ENCODE results near the gene HIVEP1.

The HIVEP1 gene

DNA sequence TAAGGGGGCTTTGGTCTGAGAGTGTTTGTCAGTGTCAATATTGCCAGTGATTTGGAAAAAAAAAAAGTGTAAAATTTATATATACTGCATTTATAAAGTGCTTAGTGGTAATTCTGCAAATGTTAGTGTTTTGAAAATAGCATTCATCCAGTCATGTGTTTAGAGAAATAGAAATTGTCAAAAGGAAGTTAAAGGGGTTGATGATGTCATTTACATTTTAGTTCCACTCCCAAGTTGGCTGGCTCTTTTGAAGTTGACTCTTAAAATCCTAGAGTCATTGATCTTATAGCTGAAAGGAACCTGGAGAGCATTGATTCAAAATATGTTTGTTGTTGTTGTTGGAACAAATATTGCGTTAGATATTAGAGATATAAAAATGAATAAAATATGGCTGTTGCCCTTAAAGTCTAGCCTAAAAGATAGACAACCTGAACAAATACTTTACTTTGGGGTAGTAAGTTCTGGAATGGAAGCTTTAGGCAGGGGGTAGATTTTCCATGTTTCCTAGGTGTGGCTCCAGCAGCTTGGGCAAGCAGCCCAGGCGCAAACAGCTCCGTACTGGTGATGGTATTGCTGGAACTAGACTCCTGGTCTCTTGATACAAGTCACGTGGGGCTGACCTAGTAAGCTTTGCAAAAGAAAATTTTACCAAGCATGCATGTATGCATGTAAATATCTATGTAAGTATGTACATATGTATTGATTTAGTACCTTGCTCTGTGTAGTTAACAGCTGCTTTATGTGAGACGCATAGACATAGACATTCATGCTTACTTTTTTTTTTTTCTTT, 46.3 kb downstream of the HIVEP1 start:
- Histone ChIP-seq H3K36me3 (ENCODE audit: insufficient read depth, low read length) (no peaks in the 10 kb centered on the region), H3K9me3 (ENCODE audit: low read depth, low read length) (no peaks in the 10 kb centered on the region), H3K9ac (ENCODE audit: insufficient read length) (no peak overlapping the region), H3K27ac (no peak overlapping the region), H3K4me3 (no peak overlapping the region)
- TF ChIP-seq EZH2 (IDR thresholded peaks at IDR 0.05) (no peak), FOXP2 (optimal IDR thresholded peaks at IDR 0.05; ENCODE audit: control extremely low read depth, extremely low read length, insufficient read depth) (no peak), POLR2AphosphoS5 (IDR thresholded peaks at IDR 0.05; ENCODE audit: borderline replicate concordance, low read depth, low read length) (no peak)
- no peak for DNase-seq (ENCODE audit: low read depth, low spot score)

DNA sequence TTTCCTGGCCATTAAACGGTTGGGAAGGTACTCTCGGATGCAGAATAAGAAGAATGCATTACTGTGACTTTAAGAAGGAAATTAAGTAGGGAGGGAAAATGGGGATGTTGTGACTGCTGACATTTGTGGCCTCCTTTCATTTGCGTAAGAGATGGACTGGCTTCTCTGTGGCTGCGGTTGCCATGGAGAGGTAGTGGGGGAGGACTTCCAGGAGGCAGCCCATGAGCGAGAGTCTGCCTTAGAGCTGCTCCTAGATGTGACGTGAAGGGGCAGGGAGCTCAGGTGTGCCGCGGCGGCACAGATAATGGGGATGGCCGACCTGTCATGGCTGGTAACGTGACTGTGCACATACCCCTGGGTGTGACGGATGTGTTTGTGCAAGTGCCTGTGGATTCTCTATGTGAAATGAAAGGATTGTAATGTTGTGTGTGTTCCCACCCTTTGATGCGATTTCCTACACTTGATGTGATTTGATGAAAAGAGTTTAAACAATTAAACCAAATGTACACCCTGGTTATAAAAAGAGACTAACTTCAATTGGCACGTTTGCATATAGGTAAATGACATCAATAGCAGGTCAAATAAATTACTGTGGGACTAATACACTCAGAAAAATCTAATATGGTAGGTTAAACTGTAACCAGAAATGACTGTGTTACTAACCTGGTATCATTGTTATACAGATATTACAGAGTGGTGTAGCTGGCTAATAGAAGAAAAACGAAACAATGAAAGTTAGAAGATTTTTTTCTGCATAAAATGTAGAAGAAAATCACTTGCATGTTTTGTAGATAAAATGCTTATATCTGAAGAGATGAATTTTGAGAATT, 48.9 kb downstream of the HIVEP1 start:
- TF ChIP-seq FOXP2 (optimal IDR thresholded peaks at IDR 0.05; ENCODE audit: control extremely low read depth, extremely low read length, insufficient read depth) (no peak), EZH2 (IDR thresholded peaks at IDR 0.05) (no peak), POLR2AphosphoS5 (IDR thresholded peaks at IDR 0.05; ENCODE audit: borderline replicate concordance, low read depth, low read length) (no peak)
- Histone ChIP-seq H3K27ac (no peak overlapping the region), H3K9ac (ENCODE audit: insufficient read length) (no peak overlapping the region), H3K36me3 (ENCODE audit: insufficient read depth, low read length) (no peaks in the 10 kb centered on the region), H3K9me3 (ENCODE audit: low read depth, low read length) (no peaks in the 10 kb centered on the region), H3K4me3 (no peak overlapping the region)
- no peak for DNase-seq (ENCODE audit: low read depth, low spot score)

- no peaks in the 10 kb centered on the region for H3K9me3 ChIP-seq (ENCODE audit: low read depth, low read length)
- H3K36me3 ChIP-seq (ENCODE audit: insufficient read depth, low read length): no peaks in the 10 kb centered on the region
- no peak for DNase-seq (ENCODE audit: low read depth, low spot score)
- H3K9ac ChIP-seq (ENCODE audit: insufficient read length): no peak overlapping the region
- TF ChIP-seq EZH2 (IDR thresholded peaks at IDR 0.05) (no peak), FOXP2 (optimal IDR thresholded peaks at IDR 0.05; ENCODE audit: control extremely low read depth, extremely low read length, insufficient read depth) (no peak), POLR2AphosphoS5 (IDR thresholded peaks at IDR 0.05; ENCODE audit: borderline replicate concordance, low read depth, low read length) (no peak)
- no peak overlapping the region for H3K27ac ChIP-seq
- H3K4me3 ChIP-seq: no peak overlapping the region
Measured at GRCh38 chr6:12062605-12063004, 50.5 kb downstream of the HIVEP1 start.

- no peaks in the 10 kb centered on the region for H3K36me3 ChIP-seq (ENCODE audit: insufficient read depth, low read length)
- no peak for DNase-seq (ENCODE audit: low read depth, low spot score)
- no peak overlapping the region for H3K27ac ChIP-seq
- TF ChIP-seq POLR2AphosphoS5 (IDR thresholded peaks at IDR 0.05; ENCODE audit: borderline replicate concordance, low read depth, low read length) (no peak), FOXP2 (optimal IDR thresholded peaks at IDR 0.05; ENCODE audit: control extremely low read depth, extremely low read length, insufficient read depth) (no peak), EZH2 (IDR thresholded peaks at IDR 0.05) (no peak)
- H3K9ac ChIP-seq (ENCODE audit: insufficient read length): no peak overlapping the region
- H3K4me3 ChIP-seq: no peak overlapping the region
- no peaks in the 10 kb centered on the region for H3K9me3 ChIP-seq (ENCODE audit: low read depth, low read length)
Measured at GRCh38 chr6:12064131-12064530, 52.0 kb downstream of the HIVEP1 start.

DNA sequence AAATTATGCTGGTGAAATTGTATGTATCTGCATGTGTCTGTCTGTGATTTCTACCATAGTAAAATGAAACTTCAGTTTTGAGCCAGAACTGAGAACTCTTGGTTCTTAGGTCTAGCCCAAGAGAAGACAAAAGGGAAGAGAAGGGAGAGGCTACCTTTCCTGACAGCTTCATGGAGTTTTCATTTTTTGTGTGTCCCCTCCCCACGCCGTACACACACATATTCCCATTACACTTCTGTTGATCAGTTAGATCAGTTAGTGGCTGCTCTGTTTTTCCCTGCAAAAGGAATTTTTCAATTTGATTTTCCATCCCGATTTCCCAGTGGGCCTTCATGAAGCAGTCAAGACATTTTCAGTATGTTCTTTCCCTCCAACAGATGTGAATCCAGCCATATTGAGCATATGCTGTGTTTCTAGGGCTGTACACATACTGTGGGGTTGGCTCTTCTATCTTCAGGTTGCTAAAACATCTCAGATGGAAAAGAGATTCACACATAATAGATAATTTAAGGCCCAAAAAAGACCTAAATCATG, 52.5 kb downstream of the HIVEP1 start:
- Histone ChIP-seq H3K9ac (ENCODE audit: insufficient read length) (no peak overlapping the region), H3K4me3 (no peak overlapping the region), H3K36me3 (ENCODE audit: insufficient read depth, low read length) (no peaks in the 10 kb centered on the region), H3K27ac (no peak overlapping the region), H3K9me3 (ENCODE audit: low read depth, low read length) (no peaks in the 10 kb centered on the region)
- no peak for DNase-seq (ENCODE audit: low read depth, low spot score)
- TF ChIP-seq EZH2 (IDR thresholded peaks at IDR 0.05) (no peak), FOXP2 (optimal IDR thresholded peaks at IDR 0.05; ENCODE audit: control extremely low read depth, extremely low read length, insufficient read depth) (no peak), POLR2AphosphoS5 (IDR thresholded peaks at IDR 0.05; ENCODE audit: borderline replicate concordance, low read depth, low read length) (no peak)

DNA sequence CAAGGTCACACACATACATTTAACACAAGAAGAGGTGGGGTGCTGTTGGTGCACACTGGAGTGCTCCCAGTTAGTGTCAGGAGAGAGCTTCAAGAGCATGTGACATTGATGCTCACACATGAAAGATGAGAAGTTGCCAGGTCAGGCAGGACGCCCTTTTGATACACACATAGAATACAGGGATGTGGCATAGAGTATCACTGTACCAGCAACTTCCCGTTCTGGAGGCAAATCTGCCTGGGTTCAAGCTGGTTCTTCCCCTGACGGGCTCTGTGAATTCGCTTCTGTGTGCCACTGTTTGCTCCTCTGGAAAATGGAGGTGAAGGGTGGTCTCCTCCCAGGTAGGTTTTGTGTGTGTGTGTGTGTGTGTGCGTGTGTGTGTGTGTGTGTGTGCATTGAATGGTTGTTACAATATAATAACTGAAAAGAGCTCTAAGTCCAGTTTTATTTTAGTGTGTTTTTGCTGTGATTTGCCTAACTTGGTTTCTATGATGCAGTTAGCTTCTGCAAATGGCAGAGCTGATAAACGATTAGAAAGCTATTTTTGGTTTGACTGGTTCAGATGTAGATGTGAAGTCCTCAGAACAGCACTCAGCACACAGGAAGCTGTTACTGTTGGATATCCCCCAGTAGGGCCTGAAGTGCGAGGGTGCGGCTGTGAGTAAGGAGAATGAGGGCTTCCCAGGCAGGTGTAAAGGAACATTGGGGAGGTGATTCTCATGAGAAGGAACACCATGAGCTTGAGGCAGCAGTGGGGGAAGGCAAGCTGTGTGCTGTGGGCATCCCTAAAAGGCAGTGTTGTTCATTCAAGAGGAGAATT, 53.4 kb downstream of the HIVEP1 start:
- H3K9ac ChIP-seq (ENCODE audit: insufficient read length): no peak overlapping the region
- H3K27ac ChIP-seq: no peak overlapping the region
- H3K9me3 ChIP-seq (ENCODE audit: low read depth, low read length): no peaks in the 10 kb centered on the region
- DNase-seq (ENCODE audit: low read depth, low spot score): no peak
- no peaks in the 10 kb centered on the region for H3K36me3 ChIP-seq (ENCODE audit: insufficient read depth, low read length)
- H3K4me3 ChIP-seq: no peak overlapping the region
- TF ChIP-seq FOXP2 (optimal IDR thresholded peaks at IDR 0.05; ENCODE audit: control extremely low read depth, extremely low read length, insufficient read depth) (no peak), POLR2AphosphoS5 (IDR thresholded peaks at IDR 0.05; ENCODE audit: borderline replicate concordance, low read depth, low read length) (no peak), EZH2 (IDR thresholded peaks at IDR 0.05) (no peak)

DNA sequence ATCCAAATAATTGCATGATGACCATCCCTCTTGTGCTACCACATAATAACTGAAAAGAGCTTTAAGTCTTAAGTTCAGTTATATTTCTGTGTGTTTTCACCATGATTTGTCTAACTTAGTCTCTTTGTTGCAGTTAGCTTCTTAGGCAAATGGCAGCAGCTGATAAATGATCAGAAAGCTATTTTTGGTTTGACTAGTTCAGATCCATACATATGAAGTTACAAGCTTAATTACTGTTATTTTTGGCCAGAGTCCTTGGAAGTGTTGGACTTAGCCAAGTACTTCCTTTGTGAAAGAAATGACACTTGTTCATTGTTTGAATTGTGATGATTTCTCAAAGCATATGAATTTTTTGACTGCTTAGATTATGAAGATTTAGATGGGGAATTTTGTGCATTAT, 54.2 kb downstream of the HIVEP1 start:
- Histone ChIP-seq H3K4me3 (no peak overlapping the region), H3K36me3 (ENCODE audit: insufficient read depth, low read length) (no peaks in the 10 kb centered on the region), H3K9me3 (ENCODE audit: low read depth, low read length) (no peaks in the 10 kb centered on the region), H3K27ac (no peak overlapping the region), H3K9ac (ENCODE audit: insufficient read length) (no peak overlapping the region)
- TF ChIP-seq EZH2 (IDR thresholded peaks at IDR 0.05) (no peak), FOXP2 (optimal IDR thresholded peaks at IDR 0.05; ENCODE audit: control extremely low read depth, extremely low read length, insufficient read depth) (no peak), POLR2AphosphoS5 (IDR thresholded peaks at IDR 0.05; ENCODE audit: borderline replicate concordance, low read depth, low read length) (no peak)
- DNase-seq (ENCODE audit: low read depth, low spot score): no peak
